Karpas-422 (cell line): ENCODE measurements around the gene NRM. TPM values are rescaled to one million over a fixed set of nuclear protein-coding genes. Genes with fewer than 3 reads are reported as not detected.

Source experiments
- DNase-seq: peaks from one replicate; pipeline ENCODE4 v3.0.0-alpha.2; 2015
- H2AFZ ChIP-seq: fragments of 200-600 bp; sonication (generic); 2 replicates; pipeline ENCODE4 v1.6.1; 2014; ENCODE audit warnings: antibody characterized with exemption, low read length, mixed read lengths
- H3K27ac ChIP-seq: fragments of 200-600 bp; sonication (generic); 2 replicates; pipeline ENCODE4 v1.5.1; 2014; ENCODE audit warnings: mild to moderate bottlenecking, low read length, moderate library complexity
- H3K27me3 ChIP-seq: fragments of 200-600 bp; sonication (generic); 2 replicates; pipeline ENCODE4 v1.6.1; 2014; ENCODE audit warnings: low read length, mixed read lengths
- H3K36me3 ChIP-seq: fragments of 200-600 bp; sonication (generic); 2 replicates; pipeline ENCODE4 v1.6.1; 2014; ENCODE audit warnings: low read length, mixed read lengths; ENCODE audit not compliant: insufficient read depth
- H3K4me1 ChIP-seq: fragments of 200-600 bp; sonication (generic); 2 replicates; pipeline ENCODE4 v1.6.1; 2014; ENCODE audit warnings: mild to moderate bottlenecking, low read length, mixed read lengths
- H3K4me2 ChIP-seq: fragments of 200-600 bp; sonication (generic); 2 replicates; pipeline ENCODE4 v1.6.1; 2014; ENCODE audit warnings: low read length, low read depth, mild to moderate bottlenecking; ENCODE audit not compliant: poor library complexity, severe bottlenecking
- H3K4me3 ChIP-seq: fragments of 200-600 bp; sonication (generic); 2 replicates; pipeline ENCODE4 v1.5.1; 2014; ENCODE audit warnings: mild to moderate bottlenecking, antibody characterized with exemption, low read length, mixed read lengths
- H3K79me2 ChIP-seq: fragments of 200-600 bp; sonication (generic); 2 replicates; pipeline ENCODE4 v1.6.1; 2014; ENCODE audit warnings: mild to moderate bottlenecking, low read length, mixed read lengths
- H3K9ac ChIP-seq: fragments of 200-600 bp; sonication (generic); 2 replicates; pipeline ENCODE4 v1.6.0; 2014; ENCODE audit warnings: low read length
- H3K9me2 ChIP-seq: fragments of 200-600 bp; sonication (generic), shearing (Covaris generic); replicated peaks from 2 replicates; pipeline ENCODE4 v1.6.0; 2014; ENCODE audit warnings: mild to moderate bottlenecking, low read length, moderate library complexity; ENCODE audit not compliant: insufficient read depth
- H3K9me3 ChIP-seq: fragments of 300-700, 200-600 bp; sonication (generic); 2 replicates; pipeline ENCODE4 v1.6.1; 2014; ENCODE audit warnings: low read length, mixed read lengths
- H4K20me1 ChIP-seq: fragments of 200-600 bp; sonication (generic); 2 replicates; pipeline ENCODE4 v1.6.1; 2014; ENCODE audit warnings: mild to moderate bottlenecking, antibody characterized with exemption, low read length, low read depth; ENCODE audit not compliant: insufficient read depth
- total RNA-seq: library from RNA; depleted of rRNA; stranded (reverse); fragments of >200 nt; shearing (Covaris generic); gene quantifications from 2 replicates; pipeline ENCODE4 v1.2.3, GENCODE V29; 2014; ENCODE audit warnings: low replicate concordance

The NRM gene
- total RNA-seq, 1 experiment from 2014 or later, result 38.1 TPM

DNA sequence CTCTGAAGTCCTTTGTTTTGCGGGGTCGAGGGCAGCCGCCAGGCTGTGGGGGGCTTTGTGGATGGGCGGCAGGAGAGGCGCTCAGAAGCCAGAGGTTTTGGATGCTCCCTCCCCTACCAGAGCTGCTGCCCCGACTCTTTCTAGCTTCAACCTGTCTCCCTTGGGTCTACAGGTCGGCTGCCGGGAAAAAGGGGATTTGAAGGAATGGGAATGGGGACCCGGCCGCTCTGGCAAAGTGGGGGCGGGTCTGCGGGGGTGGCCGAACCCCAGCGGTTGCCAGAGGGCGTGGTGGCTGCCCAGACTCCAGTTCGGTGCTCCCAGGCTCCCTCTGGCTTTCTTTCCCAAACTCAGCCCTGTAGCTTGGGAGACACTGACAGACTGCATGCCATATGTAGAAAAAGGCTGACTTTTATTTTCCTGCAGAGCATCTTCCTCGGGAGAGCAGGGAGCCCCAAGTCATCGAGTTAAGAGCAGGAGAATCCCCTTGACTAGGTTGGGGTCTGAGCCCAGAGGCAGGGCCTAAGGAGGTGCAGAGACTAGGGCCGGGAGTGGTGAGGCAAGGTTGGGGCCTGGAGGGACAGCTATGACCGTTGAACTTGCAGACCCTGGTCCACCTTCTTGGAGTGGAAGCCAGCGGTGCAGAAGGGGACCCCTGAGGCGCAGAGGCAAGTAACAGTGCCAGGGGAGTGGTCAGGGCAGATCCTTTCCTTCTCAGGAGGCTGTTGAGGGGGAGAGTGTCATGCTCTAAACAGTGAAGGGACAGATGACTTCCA is 2.9 kb downstream of the NRM start:
- peak overlapping the region; percentile 98 for H3K27ac ChIP-seq
- peaks cover 44% of the 10 kb centered on the region for H3K79me2 ChIP-seq
- peak overlapping the region; percentile 96 for H3K9ac ChIP-seq
- no peak overlapping the region for H2AFZ ChIP-seq
- H3K9me2 ChIP-seq, result no peaks in the 10 kb centered on the region
- no peaks in the 10 kb centered on the region; the same call in 1 of the 2 replicates for H3K36me3 ChIP-seq
- H3K4me3 ChIP-seq, result peak overlapping the region; percentile 80
- no peaks in the 10 kb centered on the region for H3K27me3 ChIP-seq
- peaks cover 8% of the 10 kb centered on the region; the same call in 1 of the 2 replicates for H4K20me1 ChIP-seq
- H3K9me3 ChIP-seq, result no peaks in the 10 kb centered on the region
- peaks cover 56% of the 10 kb centered on the region for H3K4me1 ChIP-seq
- peak overlapping the region; percentile 97 for H3K4me2 ChIP-seq
- peak; percentile 77 for DNase-seq

- H3K4me1 ChIP-seq, result peaks cover 63% of the 10 kb centered on the region
- peaks cover 52% of the 10 kb centered on the region for H3K79me2 ChIP-seq
- peak overlapping the region; percentile 96 for H3K9ac ChIP-seq
- H3K27me3 ChIP-seq, result no peaks in the 10 kb centered on the region
- H2AFZ ChIP-seq, result no peak overlapping the region; the same call in 1 of the 2 replicates
- H3K36me3 ChIP-seq, result peaks cover 3% of the 10 kb centered on the region
- H3K9me2 ChIP-seq, result no peaks in the 10 kb centered on the region
- H3K4me3 ChIP-seq, result peak overlapping the region; percentile 80
- H3K27ac ChIP-seq, result peak overlapping the region; percentile 98
- no peaks in the 10 kb centered on the region for H3K9me3 ChIP-seq
- DNase-seq, result peak; percentile 99
- peak overlapping the region; percentile 97 for H3K4me2 ChIP-seq
- H4K20me1 ChIP-seq, result peaks cover 8% of the 10 kb centered on the region; the same call in 1 of the 2 replicates
These were observed 3.7 kb downstream of the NRM start for GRCh38 chr6:30686908-30687658.

DNA sequence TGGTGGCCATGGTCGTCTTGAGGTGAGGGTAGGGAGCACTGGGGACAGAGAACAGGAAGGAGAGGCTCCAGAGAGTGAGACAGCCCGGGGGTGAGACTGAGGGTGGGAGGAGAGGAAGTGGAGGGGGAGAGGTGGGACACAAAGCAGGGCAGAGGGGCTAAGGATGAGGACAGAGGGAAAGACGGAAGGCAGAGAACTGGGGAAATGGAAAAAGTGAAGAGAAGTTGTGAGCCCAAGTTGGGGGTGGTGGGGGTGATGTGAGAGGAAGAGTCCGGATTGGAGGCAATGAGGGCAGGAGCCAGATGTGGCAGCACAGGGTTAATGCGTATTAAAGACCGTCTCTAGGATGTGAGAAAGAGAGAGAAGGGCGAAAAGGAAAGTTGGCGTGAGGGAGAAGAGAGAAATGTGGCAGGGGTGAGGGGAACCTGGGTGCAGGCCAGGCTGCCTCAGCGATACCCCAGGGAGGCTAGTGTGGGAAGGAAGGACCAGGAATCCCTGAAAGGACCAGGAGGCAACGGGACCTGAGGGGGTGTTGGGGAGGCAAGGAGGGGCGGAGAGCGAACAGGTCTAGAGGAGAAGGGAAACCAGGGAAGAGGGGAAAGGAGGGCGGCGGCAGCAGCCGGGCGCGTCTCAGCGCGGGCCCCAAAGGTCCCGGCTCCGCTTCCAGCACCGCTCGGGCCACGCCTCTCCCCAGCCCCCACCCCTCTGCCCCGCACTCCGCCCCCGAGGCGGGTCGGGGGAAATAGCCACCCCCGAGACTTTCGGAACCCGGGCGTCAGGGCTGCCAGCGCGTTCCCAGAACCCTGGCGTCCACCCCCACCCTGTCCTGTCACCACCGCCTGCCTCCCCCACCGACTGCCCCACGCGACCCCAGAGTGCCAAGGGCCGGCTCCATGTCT is 4.5 kb downstream of the NRM start, which contains the start of gene PPP1R18:
Gene PPP1R18 (minus strand): TSS at position 637 of the 899 bp plus-strand sequence. CDS start 627 bp downstream, at position 10.
- no peaks in the 10 kb centered on the region for H3K9me2 ChIP-seq
- H3K4me3 ChIP-seq, result peak within 1 kb of the TSS; percentile 80
- peak within 1 kb of the TSS; percentile 98 for H3K27ac ChIP-seq
- peaks cover 8% of the 10 kb centered on the region; the same call in 1 of the 2 replicates for H4K20me1 ChIP-seq
- H2AFZ ChIP-seq, result no peak within 1 kb of the TSS; the same call in 1 of the 2 replicates
- peak within 1 kb of the TSS; percentile 97 for H3K4me2 ChIP-seq
- DNase-seq, result peak; percentile 92
- no peaks in the 10 kb centered on the region for H3K9me3 ChIP-seq
- H3K36me3 ChIP-seq, result peaks cover 9% of the 10 kb centered on the region
- no peaks in the 10 kb centered on the region for H3K27me3 ChIP-seq
- peak within 1 kb of the TSS; percentile 96 for H3K9ac ChIP-seq
- H3K4me1 ChIP-seq, result peaks cover 68% of the 10 kb centered on the region
- peaks cover 60% of the 10 kb centered on the region for H3K79me2 ChIP-seq

DNA sequence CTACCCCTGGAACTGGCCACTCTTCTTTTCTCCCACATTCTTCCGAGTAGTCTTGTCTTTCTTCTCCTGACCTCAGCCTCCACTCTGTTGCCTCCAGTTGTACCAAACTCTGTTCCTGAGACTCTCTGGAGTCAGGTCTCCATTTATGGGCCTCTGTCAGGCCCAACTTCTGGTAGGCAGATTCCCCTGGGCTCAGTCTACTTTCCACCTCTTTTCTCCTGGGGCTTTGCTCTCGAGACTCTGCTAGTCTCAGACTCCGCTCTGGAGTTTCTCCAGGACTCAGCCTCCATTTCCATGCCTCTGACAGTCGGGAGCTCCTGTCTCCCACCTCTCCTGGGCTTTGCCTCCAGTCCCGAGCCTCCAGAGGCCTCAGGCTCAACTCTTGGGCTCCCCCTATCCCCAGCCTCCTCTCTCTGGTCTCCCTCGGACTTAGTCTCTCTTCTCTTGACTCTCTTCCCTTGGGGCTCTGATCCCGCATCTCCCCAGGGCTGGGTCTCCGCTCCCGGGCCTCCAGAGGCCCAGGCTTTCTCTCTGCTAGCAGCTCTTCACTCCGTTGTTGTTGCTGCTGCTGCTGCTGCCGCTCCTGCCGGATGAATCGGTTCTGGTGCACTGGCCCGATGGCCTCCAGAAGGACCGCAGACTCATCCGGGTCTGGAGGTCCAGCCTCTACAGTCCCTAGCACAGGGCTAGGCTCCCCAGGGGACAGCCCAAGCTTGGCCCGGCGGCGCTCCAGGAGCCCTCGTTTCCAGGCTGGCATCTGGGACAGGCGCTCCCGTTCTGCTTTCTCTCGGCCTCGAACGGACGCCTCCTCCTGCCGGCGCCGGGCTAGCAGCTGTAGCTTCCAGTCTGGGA is 5.4 kb downstream of the NRM start:
- Histone ChIP-seq H3K27ac (peak overlapping the region; percentile 98), H3K9me3 (no peaks in the 10 kb centered on the region), H2AFZ (no peak overlapping the region), H3K9me2 (no peaks in the 10 kb centered on the region), H3K4me2 (peak overlapping the region; percentile 97), H3K9ac (peak overlapping the region; percentile 96), H3K4me1 (peaks cover 72% of the 10 kb centered on the region), H3K36me3 (peaks cover 9% of the 10 kb centered on the region), H4K20me1 (peaks cover 8% of the 10 kb centered on the region; the same call in 1 of the 2 replicates), H3K27me3 (no peaks in the 10 kb centered on the region), H3K4me3 (peak overlapping the region; percentile 80), H3K79me2 (peaks cover 68% of the 10 kb centered on the region)
- peak; percentile 58 for DNase-seq

- no peaks in the 10 kb centered on the region for H3K9me2 ChIP-seq
- H2AFZ ChIP-seq, result no peak overlapping the region
- peaks cover 72% of the 10 kb centered on the region for H3K4me1 ChIP-seq
- no peaks in the 10 kb centered on the region for H3K9me3 ChIP-seq
- peak; percentile 90 for DNase-seq
- H3K27ac ChIP-seq, result peak overlapping the region; percentile 98
- H3K4me3 ChIP-seq, result peak overlapping the region; percentile 80
- peak overlapping the region; percentile 97 for H3K4me2 ChIP-seq
- H3K36me3 ChIP-seq, result peaks cover 9% of the 10 kb centered on the region
- no peaks in the 10 kb centered on the region for H3K27me3 ChIP-seq
- peaks cover 8% of the 10 kb centered on the region; the same call in 1 of the 2 replicates for H4K20me1 ChIP-seq
- peaks cover 69% of the 10 kb centered on the region for H3K79me2 ChIP-seq
- peak overlapping the region; percentile 96 for H3K9ac ChIP-seq
These were observed 6.2 kb downstream of the NRM start for GRCh38 chr6:30684386-30685156.

- Histone ChIP-seq H3K4me3 (peak overlapping the region; percentile 80), H3K9me2 (no peaks in the 10 kb centered on the region), H3K4me1 (peaks cover 72% of the 10 kb centered on the region), H3K4me2 (peak overlapping the region; percentile 97), H2AFZ (no peak overlapping the region), H4K20me1 (peaks cover 8% of the 10 kb centered on the region; the same call in 1 of the 2 replicates), H3K27ac (peak overlapping the region; percentile 98), H3K9me3 (no peaks in the 10 kb centered on the region), H3K79me2 (peaks cover 66% of the 10 kb centered on the region), H3K27me3 (no peaks in the 10 kb centered on the region), H3K36me3 (peaks cover 9% of the 10 kb centered on the region), H3K9ac (peak overlapping the region; percentile 96)
- peak; percentile 56 for DNase-seq
These were observed 6.8 kb downstream of the NRM start for GRCh38 chr6:30683980-30684338.
